ENCODE measurements around the gene MFAP1.
"Not testable (repeated sequence)": the region's sequence is repeated elsewhere in the genome, so short reads cannot be mapped to it uniquely, and the experiment has no call there.

- TF ChIP-seq CTCF (IDR thresholded peaks at IDR 0.05; ENCODE audit: low read depth, low read length, poor library complexity, severe bottlenecking); EZH2phosphoT487 (IDR thresholded peaks at IDR 0.05; ENCODE audit: borderline replicate concordance, low read length): not testable (repeated sequence)
Observed at GRCh38 chr15:43829951-43830540, 5.6 kb upstream of the MFAP1 start.

Data from DOHH2 (cell line).